Stimulated activated CD4-positive, alpha-beta T cell treated with anti-CD3 and anti-CD28 coated beads, TNF-alpha, amount 100 ng/mL, for 1 hour (primary cell): ENCODE results near the gene GRPEL1.

ENCODE experiments used
- DNase-seq, 3 donors: peaks; one replicate each; pipeline ENCODE4 v3.0.0-alpha.2; 2020; ENCODE audit warnings: low read depth in 3 of 3, low spot score in 1 of 3

Gene GRPEL1

GRCh38 chr4:7066006-7066405 is 1.9 kb downstream of the GRPEL1 start:
- DNase-seq = no peak

GRCh38 chr4:7063362-7063761 is 4.5 kb downstream of the GRPEL1 start:
- DNase-seq = no peak

GRCh38 chr4:7062816-7063215 is 5.0 kb downstream of the GRPEL1 start:
- no peak for DNase-seq

- no peak for DNase-seq
Observed at GRCh38 chr4:7061815-7062214, 6.0 kb downstream of the GRPEL1 start.

- no peak for DNase-seq
Observed at GRCh38 chr4:7060346-7061150, 7.3 kb downstream of the GRPEL1 start.

GRCh38 chr4:7059662-7060061 is 8.2 kb downstream of the GRPEL1 start:
- DNase-seq = no peak

- DNase-seq = no peak
Observed at GRCh38 chr4:7058792-7059191, 9.1 kb downstream of the GRPEL1 start.

GRCh38 chr4:7055990-7056325 is 11.9 kb downstream of the GRPEL1 start:
- no peak for DNase-seq

- no peak for DNase-seq
Observed at GRCh38 chr4:7055111-7055989, 12.5 kb downstream of the GRPEL1 start.

GRCh38 chr4:7054106-7054880 is 13.6 kb downstream of the GRPEL1 start:
- no peak for DNase-seq

- no peak for DNase-seq
Observed at GRCh38 chr4:7052923-7053715, 14.7 kb downstream of the GRPEL1 start.

- no peak for DNase-seq
Observed at GRCh38 chr4:7052313-7052712, 15.6 kb downstream of the GRPEL1 start.

- DNase-seq = no peak
Observed at GRCh38 chr4:7051905-7052304, 16.0 kb downstream of the GRPEL1 start.

GRCh38 chr4:7051144-7051495 is 16.7 kb downstream of the GRPEL1 start:
- no peak for DNase-seq

- DNase-seq = no peak
Observed at GRCh38 chr4:7050481-7051143, 17.3 kb downstream of the GRPEL1 start.

- no peak for DNase-seq
Observed at GRCh38 chr4:7049739-7050138, 18.1 kb downstream of the GRPEL1 start.

GRCh38 chr4:7049295-7049694 is 18.6 kb downstream of the GRPEL1 start:
- DNase-seq = no peak

GRCh38 chr4:7048642-7049041 is 19.2 kb downstream of the GRPEL1 start:
- no peak for DNase-seq

- no peak for DNase-seq
Observed at GRCh38 chr4:7046971-7047370, 20.9 kb downstream of the GRPEL1 start.
